H1 (cell line): ENCODE results near the gene CCL1. TPM values are rescaled to one million over a fixed set of nuclear protein-coding genes. Genes with fewer than 3 reads are reported as not detected.

Experiments used
- CTCF ChIA-PET: fragments of 300-600 bp; sonication (Branson Sonifier 250); formaldehyde crosslinking; loops from one replicate; lab custom pipeline; 2021; ENCODE audit not compliant: partially characterized antibody; lab: Charles Lee
- POLR2A ChIA-PET: fragments of 300-600 bp; sonication (Branson Sonifier 250); formaldehyde crosslinking; loops from one replicate; lab custom pipeline; 2021; ENCODE audit warnings: inconsistent platforms; ENCODE audit not compliant: partially characterized antibody; lab: Charles Lee
- DNase-seq, 2 experiments: peaks; one replicate each; pipeline versions ENCODE4 v3.0.0 to v3.0.0-alpha.2; 2010 to 2022; ENCODE audit warnings: low spot score in 2 of 2, low read depth in 1 of 2, mixed read lengths in 1 of 2
- FAIRE-seq: peaks from 2 replicates; lab custom pipeline; 2011; peaks lifted over from hg19 to GRCh38; lab: Jason Lieb, UNC
- H2AFZ ChIP-seq: 2 replicates; pipeline ENCODE4 v1.8.1; 2012; ENCODE audit warnings: low read length, inconsistent platforms
- H2AK5ac ChIP-seq: 2 replicates; pipeline ENCODE4 v1.6.1; 2013; ENCODE audit warnings: low read depth, low read length
- H2BK120ac ChIP-seq: replicated peaks from 2 replicates; pipeline ENCODE3; 2013; ENCODE audit warnings: low read depth, low read length, inconsistent platforms
- H2BK12ac ChIP-seq: 2 replicates; pipeline ENCODE4 v1.6.1; 2013; ENCODE audit warnings: low read depth, low read length
- H2BK15ac ChIP-seq: 2 replicates; pipeline ENCODE4 v1.6.1; 2013; ENCODE audit warnings: low read length
- H2BK20ac ChIP-seq: 2 replicates; pipeline ENCODE4 v1.6.1; 2013; ENCODE audit warnings: low read length
- H2BK5ac ChIP-seq: 2 replicates; pipeline ENCODE4 v1.6.1; 2013; ENCODE audit warnings: low read depth, low read length
- H3K14ac ChIP-seq: 2 replicates; pipeline ENCODE4 v1.6.1; 2013; ENCODE audit warnings: inconsistent platforms; ENCODE audit not compliant: insufficient read length
- H3K18ac ChIP-seq: 2 replicates; pipeline ENCODE4 v1.6.1; 2013; ENCODE audit warnings: low read length; ENCODE audit errors: extremely low read depth
- H3K23ac ChIP-seq: 2 replicates; pipeline ENCODE4 v1.6.1; 2013; ENCODE audit warnings: inconsistent platforms; ENCODE audit not compliant: insufficient read length
- H3K23me2 ChIP-seq: 2 replicates; pipeline ENCODE4 v1.6.1; 2013; ENCODE audit warnings: low read depth, low read length
- H3K27ac ChIP-seq: 2 replicates; pipeline ENCODE4 v1.6.1; 2011; ENCODE audit warnings: low read depth, low read length, inconsistent platforms
- H3K27me3 ChIP-seq, 4 experiments: replicated peaks in 1 of 4; 1 replicate in 1 of 4; 2 replicates in 3 of 4; pipeline versions ENCODE4 v1.6.1 to v1.8.1; 2011 to 2013; ENCODE audit warnings: low read length in 3 of 4, mild to moderate bottlenecking in 3 of 4, inconsistent platforms in 2 of 4, mixed read lengths in 2 of 4, moderate library complexity in 1 of 4; ENCODE audit not compliant: control insufficient read depth in 3 of 4, insufficient read depth in 3 of 4; ENCODE audit errors: extremely low read depth in 1 of 4
- H3K36me3 ChIP-seq, 4 experiments: 2 replicates each; pipeline versions ENCODE4 v1.6.1 to v1.8.1; 2011 to 2013; ENCODE audit warnings: mild to moderate bottlenecking in 4 of 4, low read length in 3 of 4, moderate library complexity in 2 of 4, control low read depth in 1 of 4, inconsistent platforms in 1 of 4; ENCODE audit not compliant: insufficient read depth in 4 of 4, control insufficient read depth in 2 of 4
- H3K4ac ChIP-seq: replicated peaks from 2 replicates; pipeline ENCODE3; 2013; ENCODE audit warnings: low read length, low read depth, mixed read lengths, inconsistent platforms; ENCODE audit not compliant: insufficient read length
- H3K4me1 ChIP-seq, 4 experiments: replicated peaks in 1 of 4; 1 replicate in 1 of 4; 2 replicates in 3 of 4; pipeline versions ENCODE4 v1.6.1 to v1.8.1; 2011 to 2013; ENCODE audit warnings: low read length in 3 of 4, inconsistent platforms in 2 of 4, mixed read lengths in 1 of 4; ENCODE audit not compliant: insufficient read depth in 4 of 4, control insufficient read depth in 3 of 4
- H3K4me2 ChIP-seq, 2 experiments: 2 replicates each; pipeline versions ENCODE4 v1.6.1 to v1.8.1; 2011 to 2013; ENCODE audit warnings: low read depth in 2 of 2, low read length in 2 of 2, control low read depth in 1 of 2, inconsistent platforms in 1 of 2, mild to moderate bottlenecking in 1 of 2; ENCODE audit not compliant: insufficient read depth in 1 of 2
- H3K4me3 ChIP-seq, 4 experiments: fragments of 200-600, 300-600 bp in 1 of 4; sonication (generic), shearing (Covaris generic), sonication (Bioruptor Twin) in 1 of 4; 2 replicates each; pipeline versions ENCODE4 v1.5.1 to v1.8.1; 2011 to 2016; ENCODE audit warnings: low read length in 4 of 4, low read depth in 3 of 4, control low read depth in 2 of 4, inconsistent platforms in 2 of 4, mild to moderate bottlenecking in 2 of 4, mixed read lengths in 1 of 4, moderate library complexity in 1 of 4; ENCODE audit not compliant: insufficient read depth in 2 of 4; ENCODE audit errors: extremely low read depth in 1 of 4
- H3K56ac ChIP-seq: replicated peaks from 2 replicates; pipeline ENCODE3; 2013; ENCODE audit warnings: low read depth, mild to moderate bottlenecking, mixed read lengths, low read length, inconsistent platforms; ENCODE audit not compliant: insufficient read length
- H3K79me1 ChIP-seq: 2 replicates; pipeline ENCODE4 v1.6.1; 2013; ENCODE audit warnings: low read depth, low read length, control low read depth
- H3K79me2 ChIP-seq, 2 experiments: 2 replicates each; pipeline versions ENCODE4 v1.6.1 to v1.8.1; 2012 to 2013; ENCODE audit warnings: low read length in 2 of 2, mild to moderate bottlenecking in 2 of 2, inconsistent platforms in 1 of 2; ENCODE audit not compliant: insufficient read depth in 2 of 2, control insufficient read depth in 1 of 2
- H3K9ac ChIP-seq, 4 experiments: replicated peaks in 1 of 4; 1 replicate in 1 of 4; 2 replicates in 3 of 4; pipeline versions ENCODE4 v1.6.1 to v1.8.1; 2011 to 2013; ENCODE audit warnings: low read depth in 3 of 4, low read length in 3 of 4, control low read depth in 2 of 4, mild to moderate bottlenecking in 2 of 4, moderate library complexity in 2 of 4, inconsistent platforms in 1 of 4; ENCODE audit errors: extremely low read depth in 1 of 4
- H3K9me3 ChIP-seq, 2 experiments: 2 replicates each; pipeline versions ENCODE4 v1.6.1 to v1.8.1; 2012 to 2013; ENCODE audit warnings: mild to moderate bottlenecking in 2 of 2, moderate library complexity in 2 of 2, control low read depth in 1 of 2, inconsistent platforms in 1 of 2, low read depth in 1 of 2, low read length in 1 of 2, mixed read lengths in 1 of 2; ENCODE audit not compliant: insufficient read depth in 2 of 2
- H4K20me1 ChIP-seq, 2 experiments: replicated peaks in 1 of 2; 2 replicates each; pipeline versions ENCODE3 to v1.8.1; 2011 to 2013; ENCODE audit warnings: inconsistent platforms in 2 of 2, low read length in 2 of 2, mild to moderate bottlenecking in 1 of 2; ENCODE audit not compliant: insufficient read depth in 2 of 2, control insufficient read depth in 1 of 2
- H4K5ac ChIP-seq: 2 replicates; pipeline ENCODE4 v1.6.1; 2013; ENCODE audit warnings: low read length, low read depth, mixed read lengths, inconsistent platforms; ENCODE audit not compliant: insufficient read length
- H4K8ac ChIP-seq: 2 replicates; pipeline ENCODE4 v1.8.0; 2013; ENCODE audit warnings: mild to moderate bottlenecking, moderate library complexity, low read length, inconsistent platforms; ENCODE audit not compliant: insufficient read depth; ENCODE audit errors: extremely low read depth
- H4K91ac ChIP-seq: replicated peaks from 2 replicates; pipeline ENCODE3; 2013; ENCODE audit warnings: low read length, mixed read lengths, inconsistent platforms; ENCODE audit not compliant: insufficient read length
- SIX5 ChIP-seq: IDR thresholded peaks from 2 replicates; pipeline ENCODE4 v1.6.1; 2011; ENCODE audit warnings: mild to moderate bottlenecking, low read depth, low read length
- SP4 ChIP-seq: IDR thresholded peaks from 2 replicates; pipeline ENCODE4 v1.6.1; 2012; ENCODE audit warnings: low read length, inconsistent platforms
- WGBS, 2 experiments: shearing (Covaris generic) in 1 of 2; methylation state at CpG; one replicate each; pipeline versions ENCODE4 v1.1.6 to v1.1.7; 2013 to 2015; ENCODE audit warnings: low lambda C conversion rate in 2 of 2, mixed read lengths in 2 of 2, inconsistent platforms in 1 of 2, low coverage in 1 of 2, missing lambda C conversion rate in 1 of 2; ENCODE audit not compliant: insufficient replicate concordance in 2 of 2, insufficient coverage in 1 of 2, insufficient read length in 1 of 2; ENCODE audit errors: extremely low coverage in 1 of 2, missing lambda C conversion rate in 1 of 2; 5-methylcytosine and 5-hydroxymethylcytosine counted together
- polyA plus RNA-seq, 7 experiments: library from polyadenylated mRNA; depleted of rRNA in 3 of 7; stranded (reverse) in 5 of 7; unstranded in 2 of 7; fragments of >200 nt in 5 of 7; fragments of 200-250 nt in 2 of 7; gene quantifications; 1 replicate in 5 of 7; 2 replicates in 1 of 7; 4 replicates in 1 of 7; pipeline versions ENCODE4 v1.2.1 to v1.2.3, GENCODE V29; 2011 to 2013; ENCODE audit warnings: missing spikeins in 2 of 7, mixed read lengths in 2 of 7
- total RNA-seq: library from RNA; stranded (reverse); fragmentation: NEBNext Ultra II Directional; extraction: Animal tissue kit (Norgen Biotek cat#: 25700); gene quantifications from 2 replicates; pipeline ENCODE4 v1.2.1, GENCODE V29; 2021

CCL1 gene
- total and polyA plus RNA-seq, 2 of the 8 experiments (the other 6 are each of a cell fraction or from before 2014, with no cell fraction given): not detected

GRCh38 chr17:34412534-34412933, 49.5 kb upstream of the CCL1 start:
- H3K23me2 ChIP-seq: peaks cover 3% of the 10 kb centered on the region; the same call in 1 of the 2 replicates
- no peak overlapping the region for H3K18ac ChIP-seq
- no peak for DNase-seq
- no peak overlapping the region for H3K9ac ChIP-seq
- H4K91ac ChIP-seq: no peak overlapping the region
- no peak overlapping the region for H3K4ac ChIP-seq
- H2BK15ac ChIP-seq: no peak overlapping the region
- H4K20me1 ChIP-seq: no peaks in the 10 kb centered on the region
- H3K4me1 ChIP-seq: peaks cover 5 to 26% (median 17%) of the 10 kb centered on the region in 4 experiments; a peak in 5 of 7 replicates
- H3K14ac ChIP-seq: no peak overlapping the region
- H2AFZ ChIP-seq: no peak overlapping the region
- ChIA-PET CTCF (interaction anchor here (2.3 kb wide), 1 partner anchor 8 kb away, joined by 8 read pairs; no protein-coding TSS in a partner anchor), POLR2A (no interaction called here)
- no peaks in the 10 kb centered on the region for H3K79me2 ChIP-seq
- no peak overlapping the region for H3K56ac ChIP-seq
- FAIRE-seq: no peak
- no peak overlapping the region for H2AK5ac ChIP-seq
- no peak overlapping the region for H2BK5ac ChIP-seq
- H3K27me3 ChIP-seq: peaks cover 0 to 14% (median 8%) of the 10 kb centered on the region in 4 experiments; a peak in 6 of 7 replicates
- H4K8ac ChIP-seq: no peak overlapping the region
- H3K79me1 ChIP-seq: no peaks in the 10 kb centered on the region
- TF ChIP-seq SP4: no peak
- no peak for TF ChIP-seq SIX5
- no peak overlapping the region for H3K4me2 ChIP-seq
- H3K36me3 ChIP-seq: no peaks in the 10 kb centered on the region
- no peak overlapping the region for H4K5ac ChIP-seq
- no peak overlapping the region for H2BK120ac ChIP-seq
- no peak overlapping the region for H2BK12ac ChIP-seq
- H2BK20ac ChIP-seq: no peak overlapping the region; the same call in 1 of the 2 replicates
- H3K23ac ChIP-seq: no peak overlapping the region
- H3K4me3 ChIP-seq: no peak overlapping the region
- no peaks in the 10 kb centered on the region for H3K9me3 ChIP-seq
- H3K27ac ChIP-seq: no peak overlapping the region
- 87% methylated on average over 7 of the region's 7 CpGs; no CpG with 5 or more reads in 1 of the 2 experiments for WGBS, 2 experiments
